ENCODE data around the gene FBLN7. TPM values are rescaled to one million over a fixed set of nuclear protein-coding genes. Genes with fewer than 3 reads are reported as not detected.
A peak's percentile ranks its signal among the peaks of the same experiment; 100 is the strongest.

Gene FBLN7
- total RNA-seq, 1 donor from 2014 or later, result 0.20 TPM

GRCh38 chr2:112140899-112141625 is 2.9 kb downstream of the FBLN7 start:
- Mint-ChIP-seq H3K27me3 (ENCODE audit: unreplicated experiment) (peaks cover 21% of the 10 kb centered on the region), H3K36me3 (ENCODE audit: unreplicated experiment) (peaks cover 13% of the 10 kb centered on the region), H3K27ac (ENCODE audit: unreplicated experiment) (no peak overlapping the region), H3K4me1 (ENCODE audit: low read depth, unreplicated experiment) (no peaks in the 10 kb centered on the region), H3K9me3 (ENCODE audit: unreplicated experiment) (peaks cover 2% of the 10 kb centered on the region), H3K4me3 (ENCODE audit: unreplicated experiment) (peak overlapping the region; percentile 55)
- no peak for DNase-seq
- TF ChIP-seq, protein P1, sequence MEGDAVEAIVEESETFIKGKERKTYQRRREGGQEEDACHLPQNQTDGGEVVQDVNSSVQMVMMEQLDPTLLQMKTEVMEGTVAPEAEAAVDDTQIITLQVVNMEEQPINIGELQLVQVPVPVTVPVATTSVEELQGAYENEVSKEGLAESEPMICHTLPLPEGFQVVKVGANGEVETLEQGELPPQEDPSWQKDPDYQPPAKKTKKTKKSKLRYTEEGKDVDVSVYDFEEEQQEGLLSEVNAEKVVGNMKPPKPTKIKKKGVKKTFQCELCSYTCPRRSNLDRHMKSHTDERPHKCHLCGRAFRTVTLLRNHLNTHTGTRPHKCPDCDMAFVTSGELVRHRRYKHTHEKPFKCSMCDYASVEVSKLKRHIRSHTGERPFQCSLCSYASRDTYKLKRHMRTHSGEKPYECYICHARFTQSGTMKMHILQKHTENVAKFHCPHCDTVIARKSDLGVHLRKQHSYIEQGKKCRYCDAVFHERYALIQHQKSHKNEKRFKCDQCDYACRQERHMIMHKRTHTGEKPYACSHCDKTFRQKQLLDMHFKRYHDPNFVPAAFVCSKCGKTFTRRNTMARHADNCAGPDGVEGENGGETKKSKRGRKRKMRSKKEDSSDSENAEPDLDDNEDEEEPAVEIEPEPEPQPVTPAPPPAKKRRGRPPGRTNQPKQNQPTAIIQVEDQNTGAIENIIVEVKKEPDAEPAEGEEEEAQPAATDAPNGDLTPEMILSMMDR (IDR thresholded peaks at IDR 0.05; ENCODE audit: partially characterized antibody, unreplicated experiment), result no peak

DNA sequence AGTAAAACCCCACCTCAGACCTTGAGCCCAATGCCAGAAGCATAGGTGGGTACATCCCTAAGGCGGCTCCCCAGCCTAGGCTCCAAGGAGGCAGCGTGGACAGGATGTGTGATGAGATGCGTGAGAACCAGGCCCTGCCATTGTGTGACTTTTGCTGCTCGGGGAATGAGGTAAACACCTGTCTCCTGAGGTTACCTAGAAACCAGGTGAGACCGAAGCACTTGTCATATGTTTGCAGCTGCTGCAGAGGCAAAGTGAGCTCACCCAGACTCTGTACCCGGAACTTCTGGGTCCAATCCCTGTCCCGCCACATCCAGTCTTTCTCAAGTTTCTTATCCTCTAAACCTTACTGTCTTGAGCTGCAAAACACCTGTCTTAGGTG is 3.4 kb downstream of the FBLN7 start:
- DNase-seq, result no peak
- Mint-ChIP-seq H3K9me3 (ENCODE audit: unreplicated experiment) (peaks cover 2% of the 10 kb centered on the region), H3K27me3 (ENCODE audit: unreplicated experiment) (peaks cover 21% of the 10 kb centered on the region)

DNA sequence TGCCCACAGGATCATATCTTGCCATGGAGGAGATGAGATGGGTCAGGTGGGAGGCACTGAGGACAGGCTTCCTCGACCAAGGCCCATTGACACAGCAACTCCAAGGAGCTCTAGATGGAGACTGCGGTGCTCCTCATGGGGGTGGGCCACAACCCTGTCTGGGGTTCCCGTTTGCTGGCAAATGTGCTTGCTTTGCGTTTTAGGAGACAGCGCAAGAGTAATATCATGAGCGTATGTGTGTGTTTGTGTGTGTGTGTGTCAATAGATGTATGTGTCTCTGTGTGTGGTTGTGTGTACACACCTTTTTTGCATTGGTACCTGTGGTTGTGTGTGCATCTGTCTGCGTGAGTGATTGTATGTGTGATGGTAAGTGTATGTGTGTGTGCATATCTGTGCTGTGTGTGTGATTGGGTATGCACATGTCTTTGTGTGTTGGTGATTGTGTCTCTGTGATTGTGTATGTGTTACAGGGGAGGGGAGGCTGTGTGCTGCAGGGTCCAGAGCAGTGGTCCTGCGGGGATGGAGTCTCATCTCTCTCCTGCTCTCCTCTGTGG is 4.4 kb downstream of the FBLN7 start:
- TF ChIP-seq, protein P1 (IDR thresholded peaks at IDR 0.05; ENCODE audit: partially characterized antibody, unreplicated experiment), result no peak
- H3K9me3 Mint-ChIP-seq (ENCODE audit: unreplicated experiment), result peaks cover 2% of the 10 kb centered on the region
- peaks cover 13% of the 10 kb centered on the region for H3K36me3 Mint-ChIP-seq (ENCODE audit: unreplicated experiment)
- DNase-seq, result no peak
- no peak overlapping the region for H3K27ac Mint-ChIP-seq (ENCODE audit: unreplicated experiment)
- no peaks in the 10 kb centered on the region for H3K4me1 Mint-ChIP-seq (ENCODE audit: low read depth, unreplicated experiment)
- peaks cover 18% of the 10 kb centered on the region for H3K27me3 Mint-ChIP-seq (ENCODE audit: unreplicated experiment)
- no peak overlapping the region for H3K4me3 Mint-ChIP-seq (ENCODE audit: unreplicated experiment)

More for the DNA sequence above, 3.4 kb downstream of the FBLN7 start:
- Mint-ChIP-seq H3K4me3 (ENCODE audit: unreplicated experiment) (no peak overlapping the region), H3K36me3 (ENCODE audit: unreplicated experiment) (peaks cover 13% of the 10 kb centered on the region), H3K4me1 (ENCODE audit: low read depth, unreplicated experiment) (no peaks in the 10 kb centered on the region), H3K27ac (ENCODE audit: unreplicated experiment) (no peak overlapping the region)
- TF ChIP-seq, protein P1 (IDR thresholded peaks at IDR 0.05; ENCODE audit: partially characterized antibody, unreplicated experiment), result no peak

DNA sequence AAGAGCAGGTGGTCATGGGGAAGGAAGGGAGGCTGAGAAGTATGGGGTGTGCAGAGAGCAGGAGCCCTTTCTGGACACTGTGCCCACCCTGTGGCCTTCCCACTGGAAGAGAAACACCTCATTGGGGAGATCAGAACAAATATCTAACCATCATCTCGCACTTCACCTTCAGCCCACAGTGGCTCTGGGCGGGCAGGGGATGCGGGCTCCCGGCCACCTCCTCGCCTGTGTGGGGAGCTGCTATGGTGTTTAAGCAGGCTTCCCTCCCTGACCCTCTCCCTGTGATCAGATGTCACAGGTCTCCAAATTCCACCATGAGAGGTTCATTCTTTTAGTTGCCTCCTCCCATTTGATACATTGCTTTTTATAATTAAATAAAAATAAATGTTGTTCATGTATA is 5.0 kb downstream of the FBLN7 start:
- TF ChIP-seq, protein P1 (IDR thresholded peaks at IDR 0.05; ENCODE audit: partially characterized antibody, unreplicated experiment), result no peak
- Mint-ChIP-seq H3K4me1 (ENCODE audit: low read depth, unreplicated experiment) (no peaks in the 10 kb centered on the region), H3K9me3 (ENCODE audit: unreplicated experiment) (peaks cover 2% of the 10 kb centered on the region), H3K36me3 (ENCODE audit: unreplicated experiment) (peaks cover 13% of the 10 kb centered on the region), H3K27me3 (ENCODE audit: unreplicated experiment) (peaks cover 16% of the 10 kb centered on the region), H3K4me3 (ENCODE audit: unreplicated experiment) (no peak overlapping the region), H3K27ac (ENCODE audit: unreplicated experiment) (no peak overlapping the region)
- DNase-seq, result no peak

DNA sequence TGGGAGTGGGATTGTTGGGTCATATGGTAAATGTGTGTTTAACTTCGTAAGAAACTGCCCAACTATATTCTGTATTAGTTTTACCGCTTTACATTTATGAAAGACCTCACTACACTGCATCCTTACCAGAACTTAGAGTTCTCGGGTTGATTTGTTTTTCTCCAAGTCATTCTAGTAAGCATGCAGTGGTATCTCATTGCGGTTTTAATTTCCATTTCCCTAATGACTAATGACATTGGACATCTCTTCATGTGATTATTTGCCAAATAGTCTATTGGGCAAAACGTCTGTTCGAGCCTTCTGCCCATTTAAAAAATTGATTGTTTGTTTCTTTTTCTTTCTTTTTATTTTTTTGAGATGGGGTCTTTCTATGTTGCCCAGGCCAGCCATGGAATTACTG is 6.8 kb downstream of the FBLN7 start:
- Mint-ChIP-seq H3K36me3 (ENCODE audit: unreplicated experiment) (peaks cover 13% of the 10 kb centered on the region), H3K4me3 (ENCODE audit: unreplicated experiment) (no peak overlapping the region), H3K9me3 (ENCODE audit: unreplicated experiment) (peaks cover 2% of the 10 kb centered on the region), H3K27me3 (ENCODE audit: unreplicated experiment) (peaks cover 13% of the 10 kb centered on the region), H3K27ac (ENCODE audit: unreplicated experiment) (no peak overlapping the region), H3K4me1 (ENCODE audit: low read depth, unreplicated experiment) (peaks cover 1% of the 10 kb centered on the region)
- TF ChIP-seq, protein P1 (IDR thresholded peaks at IDR 0.05; ENCODE audit: partially characterized antibody, unreplicated experiment), result no peak
- DNase-seq, result no peak
